GM12872 (cell line): ENCODE results near the gene DNAJC21.

Experiments
- CTCF ChIP-seq: IDR thresholded peaks from 3 replicates; pipeline ENCODE4 v1.5.1; 2011; ENCODE audit warnings: low read depth, mild to moderate bottlenecking, low read length, moderate library complexity; ENCODE audit not compliant: insufficient read depth

Gene DNAJC21

GRCh38 chr5:34930870-34931269 is 1.5 kb downstream of the DNAJC21 start:
- no peak for TF ChIP-seq CTCF

GRCh38 chr5:34932947-34933346 is 3.6 kb downstream of the DNAJC21 start:
- TF ChIP-seq CTCF, result no peak

GRCh38 chr5:34941936-34942335 is 12.6 kb downstream of the DNAJC21 start:
- TF ChIP-seq CTCF, result no peak

GRCh38 chr5:34944044-34944443 is 14.7 kb downstream of the DNAJC21 start:
- TF ChIP-seq CTCF, result no peak

- TF ChIP-seq CTCF, result no peak
Observed at GRCh38 chr5:34944460-34945047, 15.2 kb downstream of the DNAJC21 start.

- no peak for TF ChIP-seq CTCF
Observed at GRCh38 chr5:34957321-34957720, 28.0 kb downstream of the DNAJC21 start.

- TF ChIP-seq CTCF, result peak; percentile 75
Observed at GRCh38 chr5:34957857-34958690, 28.7 kb downstream of the DNAJC21 start.
